Endothelial cell (in vitro differentiated cells): Measurements from ENCODE around the gene WDR59. TPM values are rescaled to one million over a fixed set of nuclear protein-coding genes. Genes with fewer than 3 reads are reported as not detected.

Experiments
- DNase-seq: peaks from one replicate; pipeline ENCODE4 v3.0.0; 2021; ENCODE audit warnings: low spot score
- H3K27ac Mint-ChIP-seq: one replicate; pipeline ENCODE4 v1.8.0; 2021; ENCODE audit warnings: mixed read lengths, inconsistent platforms; ENCODE audit not compliant: unreplicated experiment
- H3K27me3 Mint-ChIP-seq: one replicate; pipeline ENCODE4 v1.8.0; 2021; ENCODE audit warnings: mild to moderate bottlenecking, moderate library complexity, mixed read lengths, inconsistent platforms; ENCODE audit not compliant: unreplicated experiment
- H3K36me3 Mint-ChIP-seq: one replicate; pipeline ENCODE4 v1.8.0; 2021; ENCODE audit warnings: mild to moderate bottlenecking, low read depth, mixed read lengths, inconsistent platforms; ENCODE audit not compliant: unreplicated experiment
- H3K4me1 Mint-ChIP-seq: one replicate; pipeline ENCODE4 v1.8.0; 2021; ENCODE audit warnings: mild to moderate bottlenecking, mixed read lengths, inconsistent platforms; ENCODE audit not compliant: unreplicated experiment
- H3K4me3 Mint-ChIP-seq: one replicate; pipeline ENCODE4 v1.8.0; 2021; ENCODE audit warnings: mild to moderate bottlenecking, mixed read lengths, inconsistent platforms; ENCODE audit not compliant: unreplicated experiment
- H3K9me3 Mint-ChIP-seq: one replicate; pipeline ENCODE4 v1.8.0; 2021; ENCODE audit warnings: mixed read lengths, inconsistent platforms; ENCODE audit not compliant: unreplicated experiment
- CTCF ChIP-seq: fragments of 200-600 bp; sonication (generic); IDR thresholded peaks from one replicate; pipeline ENCODE4 v1.5.0; 2021; ENCODE audit warnings: antibody characterized with exemption; ENCODE audit not compliant: unreplicated experiment
- total RNA-seq: library from RNA; stranded (reverse); fragmentation: NEBNext Ultra II Directional; extraction: Animal tissue kit (Norgen Biotek cat#: 25700); gene quantifications from one replicate; pipeline ENCODE4 v1.2.1, GENCODE V29; 2021; ENCODE audit not compliant: unreplicated experiment

Gene WDR59
- total RNA-seq, 1 donor from 2014 or later = 107 TPM

GRCh38 chr16:74888232-74888862, 96.6 kb downstream of the WDR59 start:
- TF ChIP-seq CTCF = no peak
- peaks cover 50% of the 10 kb centered on the region for H3K36me3 Mint-ChIP-seq
- H3K27ac Mint-ChIP-seq = no peak overlapping the region

GRCh38 chr16:74887084-74887483, 97.8 kb downstream of the WDR59 start:
- H3K4me3 Mint-ChIP-seq = peak overlapping the region; percentile 0
- H3K27ac Mint-ChIP-seq = no peak overlapping the region

More at GRCh38 chr16:74888232-74888862, 96.6 kb downstream of the WDR59 start:
- peaks cover 2% of the 10 kb centered on the region for H3K27me3 Mint-ChIP-seq
- H3K9me3 Mint-ChIP-seq = no peaks in the 10 kb centered on the region
- no peak for DNase-seq
- H3K4me1 Mint-ChIP-seq = peaks cover 6% of the 10 kb centered on the region
- H3K4me3 Mint-ChIP-seq = peak overlapping the region; percentile 60

GRCh38 chr16:74877706-74878105, 107.2 kb downstream of the WDR59 start:
- Mint-ChIP-seq H3K4me1 (peaks cover 9% of the 10 kb centered on the region), H3K4me3 (no peak overlapping the region), H3K9me3 (no peaks in the 10 kb centered on the region), H3K27me3 (peaks cover 6% of the 10 kb centered on the region), H3K36me3 (peaks cover 19% of the 10 kb centered on the region), H3K27ac (no peak overlapping the region)
- no peak for TF ChIP-seq CTCF
- no peak for DNase-seq

More at GRCh38 chr16:74887084-74887483, 97.8 kb downstream of the WDR59 start:
- Mint-ChIP-seq H3K27me3 (peaks cover 2% of the 10 kb centered on the region), H3K9me3 (no peaks in the 10 kb centered on the region), H3K4me1 (peaks cover 6% of the 10 kb centered on the region), H3K36me3 (peaks cover 52% of the 10 kb centered on the region)
- no peak for TF ChIP-seq CTCF
- DNase-seq = no peak

GRCh38 chr16:74874912-74875546, 109.9 kb downstream of the WDR59 start:
- Mint-ChIP-seq H3K9me3 (no peaks in the 10 kb centered on the region), H3K27ac (no peak overlapping the region), H3K4me3 (no peak overlapping the region), H3K27me3 (peaks cover 6% of the 10 kb centered on the region), H3K36me3 (peaks cover 10% of the 10 kb centered on the region), H3K4me1 (peaks cover 9% of the 10 kb centered on the region)
- no peak for DNase-seq
- no peak for TF ChIP-seq CTCF

- H3K27ac Mint-ChIP-seq = no peak overlapping the region
- DNase-seq = no peak
- H3K36me3 Mint-ChIP-seq = peaks cover 14% of the 10 kb centered on the region
Observed at GRCh38 chr16:74874123-74874522, 110.8 kb downstream of the WDR59 start.

More at GRCh38 chr16:74874123-74874522, 110.8 kb downstream of the WDR59 start:
- no peaks in the 10 kb centered on the region for H3K9me3 Mint-ChIP-seq
- no peak overlapping the region for H3K4me3 Mint-ChIP-seq
- H3K4me1 Mint-ChIP-seq = peaks cover 13% of the 10 kb centered on the region
- peaks cover 6% of the 10 kb centered on the region for H3K27me3 Mint-ChIP-seq
- no peak for TF ChIP-seq CTCF
